SH-SY5Y (cell line): ENCODE measurements around the gene HPS4.

ENCODE experiments used
- GATA2 ChIP-seq: IDR thresholded peaks from 2 replicates; pipeline ENCODE4 v1.6.1; 2011; ENCODE audit warnings: mild to moderate bottlenecking, low read depth, low read length
- GATA3 ChIP-seq: IDR thresholded peaks from 2 replicates; pipeline ENCODE4 v1.6.1; 2011; ENCODE audit warnings: low read depth, mild to moderate bottlenecking, low read length, moderate library complexity

DNA sequence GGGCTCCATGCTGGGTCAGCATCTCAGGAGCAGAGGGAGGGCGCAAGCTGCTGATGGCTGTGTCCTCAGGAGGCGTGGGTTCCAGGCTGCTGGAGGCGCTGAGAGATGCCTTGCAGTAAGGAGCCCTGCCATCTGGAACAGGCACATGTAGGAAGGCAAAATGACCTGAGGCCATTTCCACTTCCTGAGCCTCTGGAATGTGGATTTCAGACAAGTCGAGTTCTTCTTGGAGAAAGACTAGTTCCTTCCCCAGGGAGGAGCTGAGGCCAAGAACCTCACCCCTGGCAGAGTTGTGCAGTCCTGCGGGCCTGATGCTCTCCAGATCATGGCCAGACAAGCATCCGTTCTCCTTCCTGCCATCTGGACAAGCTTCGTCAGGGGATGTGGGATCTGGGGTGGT is 19.3 kb downstream of the HPS4 start:
- TF ChIP-seq GATA2 (no peak), GATA3 (no peak)
